ENCODE results near the gene ATOH8. TPM values are rescaled to one million over a fixed set of nuclear protein-coding genes. Genes with fewer than 3 reads are reported as not detected.

The ATOH8 gene
- total RNA-seq, 1 donor from 2014 or later, result 44.9 TPM

- Histone ChIP-seq H3K27me3 (ENCODE audit: low read depth) (no peaks in the 10 kb centered on the region), H3K4me3 (no peak overlapping the region), H3K4me1 (peaks cover 33% of the 10 kb centered on the region), H3K9me3 (no peaks in the 10 kb centered on the region), H3K36me3 (peaks cover 56% of the 10 kb centered on the region), H3K27ac (no peak overlapping the region)
- TF ChIP-seq CTCF (IDR thresholded peaks at IDR 0.05), result no peak
- ATAC-seq (no peak), DNase-seq (no peak)
- intact Hi-C loops (cut with DNase I), result no loop called here
Measured at GRCh38 chr2:85787282-85787980, 33.6 kb downstream of the ATOH8 start.

- no peaks in the 10 kb centered on the region for H3K27me3 ChIP-seq (ENCODE audit: low read depth)
- H3K27ac ChIP-seq, result no peak overlapping the region
- DNase-seq (no peak), ATAC-seq (no peak)
- TF ChIP-seq CTCF (IDR thresholded peaks at IDR 0.05), result no peak
- peaks cover 52% of the 10 kb centered on the region for H3K36me3 ChIP-seq
- intact Hi-C loops (cut with DNase I), result no loop called here
- H3K4me3 ChIP-seq, result no peak overlapping the region
- no peaks in the 10 kb centered on the region for H3K9me3 ChIP-seq
- H3K4me1 ChIP-seq, result peaks cover 39% of the 10 kb centered on the region
Measured at GRCh38 chr2:85787981-85788340, 34.2 kb downstream of the ATOH8 start.

- peaks cover 45% of the 10 kb centered on the region for H3K4me1 ChIP-seq
- no peak overlapping the region for H3K27ac ChIP-seq
- no peaks in the 10 kb centered on the region for H3K9me3 ChIP-seq
- no peak for DNase-seq
- H3K4me3 ChIP-seq, result no peak overlapping the region
- H3K27me3 ChIP-seq (ENCODE audit: low read depth), result no peaks in the 10 kb centered on the region
- peaks cover 49% of the 10 kb centered on the region for H3K36me3 ChIP-seq
- intact Hi-C loops (cut with DNase I), result no loop called here
- TF ChIP-seq CTCF (IDR thresholded peaks at IDR 0.05), result no peak
- ATAC-seq, result no peak
Measured at GRCh38 chr2:85788603-85789002, 34.8 kb downstream of the ATOH8 start.

DNA sequence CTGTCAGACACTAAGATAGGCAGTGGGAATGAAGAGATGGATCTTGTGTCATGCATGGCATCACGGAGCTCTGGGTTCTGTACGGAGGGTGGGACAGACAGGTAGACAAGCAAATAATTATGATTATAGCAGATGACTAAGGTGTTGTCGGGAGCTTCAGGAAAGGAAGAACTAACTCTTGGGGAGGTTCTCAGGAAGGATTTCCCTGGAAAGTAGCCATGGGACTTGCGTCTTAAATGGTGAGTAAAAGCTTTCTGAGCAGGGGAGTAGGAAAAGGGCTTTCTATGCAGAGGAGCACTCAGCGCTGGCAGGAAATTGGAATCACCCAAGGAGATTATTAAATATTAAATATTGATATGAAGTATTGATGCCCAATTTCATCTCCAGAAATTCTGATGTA is 35.5 kb downstream of the ATOH8 start:
- intact Hi-C loops (cut with DNase I), result no loop called here
- ATAC-seq (no peak), DNase-seq (no peak)
- no peaks in the 10 kb centered on the region for H3K27me3 ChIP-seq (ENCODE audit: low read depth)
- H3K36me3 ChIP-seq, result peaks cover 49% of the 10 kb centered on the region
- TF ChIP-seq CTCF (IDR thresholded peaks at IDR 0.05), result no peak
- H3K27ac ChIP-seq, result no peak overlapping the region
- no peaks in the 10 kb centered on the region for H3K9me3 ChIP-seq
- H3K4me1 ChIP-seq, result peaks cover 52% of the 10 kb centered on the region
- H3K4me3 ChIP-seq, result no peak overlapping the region

DNA sequence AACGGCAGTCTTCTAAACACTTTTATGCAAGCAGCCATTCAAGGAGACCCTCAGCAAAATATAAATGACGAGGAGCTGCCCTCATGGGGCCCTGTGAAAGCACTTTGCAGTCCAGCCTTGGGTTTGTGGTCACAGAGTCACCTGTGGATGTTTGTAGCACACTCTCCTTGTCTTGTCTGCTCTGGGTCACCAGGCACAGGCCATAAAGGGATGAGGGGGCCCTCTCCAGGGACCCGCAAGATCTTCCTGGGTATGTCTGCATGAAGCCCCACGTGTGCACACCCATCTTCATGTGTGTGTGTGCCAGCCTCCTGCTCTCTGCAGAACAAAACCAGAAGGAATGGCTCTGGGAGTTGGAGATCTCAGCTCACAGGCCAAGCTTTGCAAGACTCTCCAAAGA is 36.2 kb downstream of the ATOH8 start:
- DNase-seq, result no peak
- no peak for TF ChIP-seq CTCF (IDR thresholded peaks at IDR 0.05)
- intact Hi-C loops (cut with DNase I), result no loop called here
- Histone ChIP-seq H3K9me3 (no peaks in the 10 kb centered on the region), H3K27me3 (ENCODE audit: low read depth) (no peaks in the 10 kb centered on the region), H3K4me3 (no peak overlapping the region), H3K4me1 (peaks cover 55% of the 10 kb centered on the region), H3K36me3 (peaks cover 45% of the 10 kb centered on the region), H3K27ac (no peak overlapping the region)
- ATAC-seq, result no peak
